K562 (cell line): ENCODE results near the gene CYP26A1. TPM values are rescaled to one million over a fixed set of nuclear protein-coding genes. Genes with fewer than 3 reads are reported as not detected.
A peak's percentile ranks its signal among the peaks of the same experiment; 100 is the strongest.

Source experiments
- ATAC-seq: fragments of 200-7000 bp; cut with Tn5 transposase; 3 replicates; pipeline ENCODE4 v1.9.1; 2020; ENCODE audit warnings: moderate library complexity
- BruUV-seq: library from RNA; stranded (reverse); fragments of 400-500 nt; replicated peaks from 2 replicates; lab custom pipeline; 2021; lab: Mats Ljungman, UMichigan
- CTCF ChIA-PET: fragments of 300-600 bp; formaldehyde crosslinking; extraction: SDS; loops from one replicate; lab custom pipeline; 2021; ENCODE audit warnings: low intra/inter-chr PET ratio; lab: Yijun Ruan, JAX
- POLR2A ChIA-PET: fragments of 300-600, 350-650 bp; sonication (Branson Sonifier 250); formaldehyde crosslinking; extraction: SDS; loops from one replicate; lab custom pipeline; 2021; ENCODE audit warnings: antibody characterized with exemption, inconsistent platforms; lab: Yijun Ruan, JAX
- DNase-seq, 4 experiments: peaks; one replicate each; pipeline versions ENCODE4 v3.0.0 to v3.0.0-alpha.2; 2011 to 2018; ENCODE audit warnings: low spot score in 3 of 4, mixed read lengths in 3 of 4; ENCODE audit errors: extremely low read depth in 1 of 4
- FAIRE-seq: peaks from 2 replicates; lab custom pipeline; 2011; peaks lifted over from hg19 to GRCh38; lab: Jason Lieb, UNC
- H2AFZ ChIP-seq: 2 replicates; pipeline ENCODE4 v1.6.0; 2011; ENCODE audit warnings: low read depth, low read length, control low read depth, inconsistent platforms
- H3K27ac ChIP-seq: fragments of 200-600 bp; 3 replicates; pipeline ENCODE4 v1.8.0; 2011; ENCODE audit warnings: low read depth, mild to moderate bottlenecking, control low read depth, inconsistent platforms, low read length, moderate library complexity, mixed read lengths; ENCODE audit errors: extremely low read depth
- H3K27me3 ChIP-seq, 2 experiments: fragments of 300-600 bp in 1 of 2; 2 replicates in 1 of 2; 3 replicates in 1 of 2; pipeline versions ENCODE4 v1.6.0 to v1.8.0; 2011; ENCODE audit warnings: inconsistent platforms in 2 of 2, low read length in 2 of 2, mild to moderate bottlenecking in 1 of 2, mixed read lengths in 1 of 2, moderate library complexity in 1 of 2; ENCODE audit not compliant: control insufficient read depth in 2 of 2, insufficient read depth in 2 of 2
- H3K36me3 ChIP-seq: fragments of 300-600 bp; 3 replicates; pipeline ENCODE4 v1.8.0; 2011; ENCODE audit warnings: mild to moderate bottlenecking, low read length, inconsistent platforms; ENCODE audit not compliant: control insufficient read depth, insufficient read depth
- H3K4me1 ChIP-seq, 2 experiments: fragments of 200-600 bp in 1 of 2; replicated peaks in 1 of 2; 2 replicates in 1 of 2; 3 replicates in 1 of 2; pipeline versions ENCODE4 v1.5.1 to v1.8.0; 2011; ENCODE audit warnings: inconsistent platforms in 2 of 2, low read length in 2 of 2, mild to moderate bottlenecking in 1 of 2, mixed read lengths in 1 of 2, moderate library complexity in 1 of 2; ENCODE audit not compliant: control insufficient read depth in 2 of 2, insufficient read depth in 2 of 2
- H3K4me2 ChIP-seq: 2 replicates; pipeline ENCODE4 v1.6.1; 2011; ENCODE audit warnings: low read length, control low read depth, inconsistent platforms, mixed read lengths; ENCODE audit not compliant: insufficient read depth
- H3K4me3 ChIP-seq: fragments of 200-600 bp; sonication (generic), shearing (Covaris generic); 2 replicates; pipeline ENCODE4 v1.5.1; 2016; ENCODE audit warnings: control low read depth, inconsistent platforms
- H3K79me2 ChIP-seq: fragments of 200-600 bp; 3 replicates; pipeline ENCODE4 v1.8.0; 2011; ENCODE audit warnings: low read length, inconsistent platforms; ENCODE audit not compliant: control insufficient read depth, insufficient read depth
- H3K9ac ChIP-seq, 2 experiments: 2 replicates each; pipeline versions ENCODE4 v1.6.0 to v1.6.1; 2011; ENCODE audit warnings: low read depth in 2 of 2, low read length in 2 of 2, control low read depth in 1 of 2, inconsistent platforms in 1 of 2, mild to moderate bottlenecking in 1 of 2, mixed read lengths in 1 of 2; ENCODE audit not compliant: insufficient read depth in 1 of 2
- H3K9me1 ChIP-seq: one replicate; pipeline ENCODE4 v1.6.0; 2011; ENCODE audit warnings: inconsistent platforms, mild to moderate bottlenecking, low read length, moderate library complexity; ENCODE audit not compliant: control insufficient read depth, insufficient read depth
- H3K9me3 ChIP-seq: replicated peaks from 2 replicates; pipeline ENCODE4 v1.5.1; 2011; ENCODE audit warnings: low read depth, low read length, inconsistent platforms; ENCODE audit not compliant: control insufficient read depth, insufficient read depth
- H4K20me1 ChIP-seq: replicated peaks from 2 replicates; pipeline ENCODE4 v1.6.1; 2011; ENCODE audit warnings: low read length, inconsistent platforms, mixed read lengths; ENCODE audit not compliant: control insufficient read depth, insufficient read depth
- ATF6 ChIP-seq: sonication (generic); formaldehyde crosslinking; IDR thresholded peaks from 2 replicates; pipeline ENCODE4 v1.4.0; 2020; ENCODE audit warnings: mild to moderate bottlenecking, missing genetic modification reagents
- CEBPB ChIP-seq: fragments of 450-650 bp; IDR thresholded peaks from 2 replicates; pipeline ENCODE4 v1.6.1; 2016; ENCODE audit warnings: missing genetic modification characterization, missing compliant biosample characterization
- CREB3L1 ChIP-seq: fragments of 450-650 bp; IDR thresholded peaks from 2 replicates; pipeline ENCODE4 v1.6.1; 2014; ENCODE audit warnings: low read depth, mild to moderate bottlenecking, moderate library complexity, borderline replicate concordance
- E2F3 ChIP-seq: fragments of 250-450 bp; sonication (Bioruptor Pico); IDR thresholded peaks from 2 replicates; pipeline ENCODE4 v1.4.0; 2020; ENCODE audit warnings: mild to moderate bottlenecking
- EHMT2 ChIP-seq: fragments of 450-650 bp; IDR thresholded peaks from 2 replicates; pipeline ENCODE4 v1.6.1; 2018; ENCODE audit warnings: antibody characterized with exemption
- FOXJ3 ChIP-seq: sonication (generic); formaldehyde crosslinking; IDR thresholded peaks from 2 replicates; pipeline ENCODE4 v1.4.0; 2020; ENCODE audit warnings: mild to moderate bottlenecking, missing genetic modification reagents
- FOXM1 ChIP-seq, 2 experiments: fragments of 450-650 bp in 1 of 2; sonication (generic) in 1 of 2; formaldehyde crosslinking in 1 of 2; IDR thresholded peaks; 2 replicates each; pipeline versions ENCODE4 v1.6.1 to v1.9.0; 2017 to 2022; ENCODE audit warnings: low read depth in 2 of 2, mild to moderate bottlenecking in 2 of 2, missing genetic modification reagents in 1 of 2, moderate library complexity in 1 of 2
- HOMEZ ChIP-seq: fragments of 250-450 bp; sonication (Bioruptor Pico); IDR thresholded peaks from 2 replicates; pipeline ENCODE4 v1.4.0; 2020; ENCODE audit warnings: mild to moderate bottlenecking, moderate library complexity
- KAT2B ChIP-seq: IDR thresholded peaks from one replicate; pipeline ENCODE4 v1.6.1; 2012; ENCODE audit warnings: low read depth, mild to moderate bottlenecking, control low read depth, inconsistent platforms, low read length, moderate library complexity
- KLF16 ChIP-seq: IDR thresholded peaks from 2 replicates; pipeline ENCODE4 v1.6.1; 2016; ENCODE audit warnings: antibody characterized with exemption
- NFRKB ChIP-seq: fragments of 450-650 bp; IDR thresholded peaks from 2 replicates; pipeline ENCODE4 v1.6.1; 2016; ENCODE audit warnings: low read depth
- NFYB ChIP-seq: IDR thresholded peaks from 2 replicates; pipeline ENCODE4 v1.6.1; 2011; ENCODE audit warnings: mild to moderate bottlenecking, moderate library complexity; ENCODE audit not compliant: insufficient read length; ENCODE audit errors: extremely low read depth
- PHB2 ChIP-seq: fragments of 450-650 bp; IDR thresholded peaks from 2 replicates; pipeline ENCODE4 v1.6.1; 2017; ENCODE audit warnings: low read depth
- SAFB2 ChIP-seq: fragments of 200-400 bp; formaldehyde crosslinking; IDR thresholded peaks from 2 replicates; pipeline ENCODE4 v1.6.1; 2018; ENCODE audit warnings: borderline replicate concordance, low read length, low read depth, moderate library complexity; ENCODE audit not compliant: severe bottlenecking
- SMARCE1 ChIP-seq: fragments of 450-650 bp; IDR thresholded peaks from 2 replicates; pipeline ENCODE4 v1.7.1; 2016; ENCODE audit warnings: mild to moderate bottlenecking
- ZNF121 ChIP-seq: sonication (generic); formaldehyde crosslinking; conservative IDR thresholded peaks from 2 replicates; pipeline ENCODE4 v1.8.0; 2022; ENCODE audit warnings: missing genetic modification reagents
- ZNF583 ChIP-seq: fragments of 250-450 bp; sonication (Bioruptor Pico); IDR thresholded peaks from 2 replicates; pipeline ENCODE4 v1.4.0; 2020
- ZNF77 ChIP-seq: fragments of 250-450 bp; sonication (Bioruptor Pico); IDR thresholded peaks from 2 replicates; pipeline ENCODE4 v1.5.0; 2020
- WGBS: fragments of 100-300 bp; shearing (Covaris generic); methylation state at CpG from one replicate; pipeline ENCODE4 v1.1.6; 2016; ENCODE audit warnings: low coverage, mixed read lengths; ENCODE audit not compliant: insufficient coverage; ENCODE audit errors: missing lambda C conversion rate; 5-methylcytosine and 5-hydroxymethylcytosine counted together
- in situ Hi-C: fragments of 300-500 bp; cut with MboI; formaldehyde crosslinking; loops from 4 replicates; pipeline ENCODE4 v1.15.0; 2018; ENCODE audit warnings: inconsistent platforms, mixed read lengths
- intact Hi-C: fragments of 100-400 bp; cut with micrococcal nuclease; formaldehyde crosslinking; loops from 2 replicates; pipeline ENCODE4 v1.14.2; 2022
- polyA plus RNA-seq, 8 experiments: library from polyadenylated mRNA; depleted of rRNA in 4 of 8; stranded (reverse) in 5 of 8; unstranded in 3 of 8; fragments of >200 nt; fragmentation: Nextera tagmentation in 2 of 8; fragmentation: Illumina TruSeq in 1 of 8; extraction: Ambion mirVana in 2 of 8; extraction: Trizol in 1 of 8; gene quantifications; 2 replicates each; pipeline versions ENCODE4 v1.2.1 to v1.2.3, GENCODE V29; 2011 to 2014; ENCODE audit warnings: inconsistent platforms in 1 of 8, missing spikeins in 1 of 8
- total RNA-seq, 7 experiments: library from RNA; depleted of rRNA in 6 of 7; stranded (reverse); fragments of >200 nt in 6 of 7; fragmentation: Illumina TruSeq in 2 of 7; extraction: Trizol in 2 of 7; gene quantifications; 2 replicates each; pipeline versions ENCODE4 v1.2.1 to v1.2.3, GENCODE V29; 2011 to 2021; ENCODE audit warnings: low replicate concordance in 1 of 7

CYP26A1 gene
- total and polyA plus RNA-seq, 9 of the 15 experiments (the other 6 are each of a cell fraction or from before 2014, with no cell fraction given): 0.11 to 5.1 (median 1.6) TPM

GRCh38 chr10:93071674-93072224, 1.9 kb upstream of the CYP26A1 start:
- H3K27ac ChIP-seq: peak overlapping the region; percentile 80
- H3K9ac ChIP-seq: peak overlapping the region; percentile 74 to 82
- H3K27me3 ChIP-seq: no peaks in the 10 kb centered on the region
- H3K36me3 ChIP-seq: no peaks in the 10 kb centered on the region
- POLR2A ChIA-PET: interaction anchor here (0.6 kb wide), 5 partner anchors 12 to 373 kb away, joined by 3 to 5 read pairs (median 4); no protein-coding TSS in a partner anchor
- DNase-seq (peak; percentile 88 to 93 (median 90)), ATAC-seq (peak; percentile 91), FAIRE-seq (peak; percentile 96)
- peaks cover 2% of the 10 kb centered on the region; the same call in 1 of the 2 replicates for H3K9me3 ChIP-seq
- peak overlapping the region; percentile 86 for H2AFZ ChIP-seq
- 0% methylated on average over 29 of the region's 37 CpGs for WGBS
- no peaks in the 10 kb centered on the region for H3K9me1 ChIP-seq
- H3K79me2 ChIP-seq: no peaks in the 10 kb centered on the region
- peak overlapping the region; percentile 31 for H3K4me3 ChIP-seq
- BruUV-seq: no TSS peak
- intact Hi-C loops (loop anchor here (10.0 kb wide), 1 partner anchor 477 kb away; the partner anchor contains the start of gene KIF11), in situ Hi-C loops (no loop called here)
- peaks cover 25 to 67% of the 10 kb centered on the region in 2 experiments; a peak in 4 of 5 replicates for H3K4me1 ChIP-seq
- CTCF ChIA-PET: no interaction called here
- H3K4me2 ChIP-seq: peak overlapping the region; percentile 75
- H4K20me1 ChIP-seq: no peaks in the 10 kb centered on the region
- no peak for TF ChIP-seq E2F3 (CRISPR knock-in tag)
- TF ChIP-seq KLF16: no peak
- no peak for TF ChIP-seq ZNF77 (CRISPR knock-in tag)
- TF ChIP-seq CEBPB: no peak
- TF ChIP-seq CREB3L1: no peak
- TF ChIP-seq NFYB: no peak
- no peak for TF ChIP-seq ATF6
- TF ChIP-seq ZNF121: no peak
- TF ChIP-seq SAFB2: no peak
- peak; percentile 18; the same call in 1 of the 2 replicates for TF ChIP-seq SMARCE1
- TF ChIP-seq KAT2B: no peak
- TF ChIP-seq ZNF583 (CRISPR knock-in tag): no peak
- no peak for TF ChIP-seq NFRKB
- no peak for TF ChIP-seq FOXM1 (IDR thresholded peaks at IDR 0.05; ENCODE audit: low read depth)
- TF ChIP-seq FOXM1 (CRISPR knock-in tag; IDR thresholded peaks at IDR 0.05; ENCODE audit: low read depth): no peak
- TF ChIP-seq EHMT2: no peak
- TF ChIP-seq FOXJ3 (CRISPR knock-in tag): no peak
- no peak for TF ChIP-seq PHB2
- TF ChIP-seq HOMEZ (CRISPR knock-in tag): no peak
